C4-2B (cell line): Measurements from ENCODE around the gene TRIM72.
"Not testable (repeated sequence)": the region's sequence is repeated elsewhere in the genome, so short reads cannot be mapped to it uniquely, and the experiment has no call there.

Source experiments
- H3K27ac ChIP-seq: fragments of 450-650 bp; 2 replicates; pipeline ENCODE4 v1.5.1; 2017
- ZFX ChIP-seq: fragments of 450-650 bp; IDR thresholded peaks from 2 replicates; pipeline ENCODE4 v1.6.1; 2017
- TF ChIP-seq, protein P1 (sequence below): fragments of 450-650 bp; conservative IDR thresholded peaks from 2 replicates; pipeline ENCODE4 v1.5.1; 2017; ENCODE audit warnings: mild to moderate bottlenecking

TRIM72 gene

DNA sequence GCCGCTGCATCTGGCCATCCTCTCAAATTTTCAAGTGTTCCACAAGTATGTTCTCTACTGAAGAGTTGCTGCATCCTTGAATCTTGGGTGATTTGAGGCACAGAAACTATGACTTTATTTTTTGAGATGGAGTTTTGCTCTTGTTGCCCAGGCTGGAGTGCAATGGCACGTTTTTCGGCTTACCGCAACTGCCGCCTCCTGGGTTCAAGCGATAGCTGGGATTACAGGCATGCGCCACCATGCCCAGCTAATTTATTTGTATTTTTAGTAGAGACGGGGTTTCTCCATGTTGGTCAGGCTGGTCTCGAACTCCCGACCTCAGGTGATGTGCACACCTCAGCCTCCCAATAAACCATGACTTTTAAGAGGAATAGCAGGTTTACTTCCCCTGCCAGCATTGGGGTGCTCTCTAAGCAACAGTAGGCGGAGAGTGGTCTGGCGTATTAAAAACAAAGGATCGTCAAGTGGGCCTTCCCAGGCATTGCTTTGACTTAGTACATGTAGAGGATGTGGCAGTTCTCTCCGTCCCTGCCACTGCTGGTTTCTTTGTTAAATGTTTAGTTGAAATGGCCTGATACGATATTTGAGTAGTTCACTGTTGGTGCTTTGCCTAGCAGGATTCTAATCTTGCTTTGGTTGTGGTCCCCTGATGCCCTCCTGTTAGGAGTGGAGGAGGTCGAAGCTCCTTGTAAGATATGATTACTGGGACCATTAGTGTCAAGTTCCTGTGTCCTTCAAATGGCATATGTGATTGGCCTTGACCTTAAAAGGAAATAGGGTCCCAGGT, 20.9 kb upstream of the TRIM72 start:
- no peak for TF ChIP-seq ZFX
- TF ChIP-seq, protein P1, sequence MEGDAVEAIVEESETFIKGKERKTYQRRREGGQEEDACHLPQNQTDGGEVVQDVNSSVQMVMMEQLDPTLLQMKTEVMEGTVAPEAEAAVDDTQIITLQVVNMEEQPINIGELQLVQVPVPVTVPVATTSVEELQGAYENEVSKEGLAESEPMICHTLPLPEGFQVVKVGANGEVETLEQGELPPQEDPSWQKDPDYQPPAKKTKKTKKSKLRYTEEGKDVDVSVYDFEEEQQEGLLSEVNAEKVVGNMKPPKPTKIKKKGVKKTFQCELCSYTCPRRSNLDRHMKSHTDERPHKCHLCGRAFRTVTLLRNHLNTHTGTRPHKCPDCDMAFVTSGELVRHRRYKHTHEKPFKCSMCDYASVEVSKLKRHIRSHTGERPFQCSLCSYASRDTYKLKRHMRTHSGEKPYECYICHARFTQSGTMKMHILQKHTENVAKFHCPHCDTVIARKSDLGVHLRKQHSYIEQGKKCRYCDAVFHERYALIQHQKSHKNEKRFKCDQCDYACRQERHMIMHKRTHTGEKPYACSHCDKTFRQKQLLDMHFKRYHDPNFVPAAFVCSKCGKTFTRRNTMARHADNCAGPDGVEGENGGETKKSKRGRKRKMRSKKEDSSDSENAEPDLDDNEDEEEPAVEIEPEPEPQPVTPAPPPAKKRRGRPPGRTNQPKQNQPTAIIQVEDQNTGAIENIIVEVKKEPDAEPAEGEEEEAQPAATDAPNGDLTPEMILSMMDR, result no peak
- H3K27ac ChIP-seq, result no peak overlapping the region

DNA sequence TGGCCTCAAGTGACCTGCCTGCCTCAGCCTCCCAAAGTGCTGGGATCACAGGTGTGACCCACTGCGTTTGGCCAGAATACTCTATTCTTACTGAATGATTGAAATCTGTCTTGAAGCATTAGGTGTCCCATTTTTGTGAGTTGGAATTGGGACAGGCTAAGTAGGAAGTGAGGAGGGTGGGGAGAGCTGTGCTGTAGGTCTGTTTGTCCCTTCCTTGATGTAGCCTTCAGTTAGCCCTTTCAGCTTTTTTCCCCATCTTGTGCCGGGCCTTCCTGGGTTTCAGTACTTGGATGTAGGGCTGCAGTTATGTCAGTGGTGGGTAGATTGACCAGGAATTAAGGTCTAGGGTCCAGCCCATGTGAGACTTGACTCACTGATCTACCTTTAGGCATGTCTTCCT, 20.0 kb upstream of the TRIM72 start:
- TF ChIP-seq, protein P1, result no peak
- no peak for TF ChIP-seq ZFX
- H3K27ac ChIP-seq, result no peak overlapping the region

DNA sequence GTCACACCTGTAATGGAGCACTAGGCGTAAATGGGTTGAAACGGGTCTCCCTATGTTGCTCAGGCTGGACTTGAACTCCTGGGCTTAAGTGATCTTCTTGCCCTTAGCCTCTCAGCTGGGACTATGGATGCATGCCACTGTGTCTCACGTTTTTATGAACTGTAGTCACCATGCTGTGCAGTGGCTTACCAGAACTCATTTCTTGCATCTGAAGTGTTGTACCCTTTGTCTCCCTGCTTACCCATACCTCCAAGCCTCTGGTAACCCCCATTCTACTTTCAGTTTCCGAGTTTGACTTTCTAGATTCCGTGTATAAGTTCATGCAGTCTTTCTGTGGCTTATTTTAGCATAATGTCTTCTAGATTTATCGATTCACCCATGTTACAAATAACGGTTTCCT, 19.0 kb upstream of the TRIM72 start:
- no peak for TF ChIP-seq ZFX
- TF ChIP-seq, protein P1, result no peak
- H3K27ac ChIP-seq, result no peak overlapping the region

DNA sequence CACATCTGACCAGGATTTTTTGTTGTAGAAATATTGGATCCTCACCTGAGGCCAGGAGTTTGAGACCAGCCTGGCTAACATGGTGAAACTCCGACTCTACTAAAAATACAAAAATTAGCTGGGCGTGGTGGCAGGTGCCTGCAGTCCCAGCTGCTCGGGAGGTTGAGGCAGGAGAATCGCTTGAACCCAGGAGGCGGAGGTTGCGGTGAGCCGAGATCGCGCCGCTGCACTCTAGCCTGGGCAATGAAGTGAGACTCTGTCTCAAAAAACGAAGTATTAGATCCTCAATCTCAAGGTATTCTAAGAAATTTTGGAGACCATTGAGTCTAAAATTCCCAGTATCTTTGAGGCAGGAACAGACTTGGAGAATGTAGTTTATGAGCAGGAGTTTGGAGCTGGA, 18.1 kb upstream of the TRIM72 start:
- not testable (repeated sequence) for H3K27ac ChIP-seq

DNA sequence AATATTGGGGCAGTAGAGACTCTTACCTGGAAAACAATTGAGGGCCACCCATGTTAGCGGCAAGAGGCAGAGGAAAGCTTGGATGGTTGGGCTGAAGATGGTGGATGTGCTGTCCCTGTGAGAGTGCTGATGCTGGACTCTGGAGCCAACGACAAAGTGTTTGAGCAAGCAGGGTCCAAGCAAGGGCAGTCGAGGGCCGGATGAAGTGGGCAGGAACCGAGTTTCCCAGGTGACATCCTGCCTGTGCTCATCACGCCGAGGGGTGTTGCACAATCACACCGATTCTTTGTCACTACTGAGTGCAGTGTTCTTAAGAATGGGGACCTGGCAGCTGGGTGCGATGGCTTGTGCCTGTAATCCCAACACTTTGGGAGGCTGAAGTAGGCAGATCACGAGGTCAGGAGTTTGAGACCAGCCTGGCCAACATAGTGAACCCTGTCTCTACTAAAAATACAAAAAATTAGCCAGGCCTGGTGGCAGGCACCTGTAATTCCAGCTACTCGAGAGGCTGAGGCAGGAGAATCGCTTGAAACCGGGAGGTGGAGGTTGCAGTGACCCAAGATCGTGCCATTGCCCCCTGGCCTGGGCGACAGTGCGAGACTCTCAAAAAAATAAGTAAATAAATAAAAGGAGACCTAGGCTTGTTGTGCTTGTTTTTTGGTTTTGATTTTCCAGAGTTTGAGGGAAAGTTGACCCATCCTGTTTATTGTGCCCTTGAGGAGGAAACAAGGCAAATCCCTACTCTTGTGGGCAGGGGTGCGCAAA, 17.4 kb upstream of the TRIM72 start:
- TF ChIP-seq, protein P1, result no peak
- TF ChIP-seq ZFX, result no peak

DNA sequence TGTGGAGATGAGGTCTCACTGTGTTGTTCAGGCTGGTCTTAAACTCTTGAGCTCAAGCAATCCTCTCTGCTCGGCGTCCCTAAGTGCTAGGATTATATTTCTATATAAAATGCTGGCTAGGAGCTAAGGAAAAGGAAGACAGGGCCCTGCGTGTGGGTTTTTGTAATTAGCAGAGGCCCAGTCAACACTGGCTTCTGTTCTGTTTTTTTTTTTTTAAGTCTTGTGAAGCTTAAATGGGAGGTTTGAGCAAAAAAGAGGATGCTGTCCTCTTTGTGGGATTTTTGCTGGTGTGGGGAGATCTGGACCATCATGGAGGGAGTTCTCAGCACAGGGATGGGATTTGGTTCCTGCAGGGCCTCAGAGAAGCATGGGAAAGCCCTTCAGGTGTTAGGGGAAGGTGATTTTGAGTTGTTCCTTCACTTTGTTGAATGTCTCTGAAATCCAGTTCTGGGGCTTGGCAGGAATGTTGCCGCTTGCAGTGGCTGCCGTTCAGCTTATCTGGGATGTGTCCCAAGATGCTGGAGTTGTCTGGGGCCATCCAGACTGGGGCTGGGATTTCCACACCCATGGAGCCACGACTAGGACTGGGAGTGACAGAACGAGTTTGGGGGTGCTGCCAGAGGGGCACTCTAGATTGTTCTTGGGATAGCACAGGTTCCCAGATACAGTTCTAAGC, 15.6 kb upstream of the TRIM72 start:
- H3K27ac ChIP-seq, result no peak overlapping the region

More for the DNA sequence above, 17.4 kb upstream of the TRIM72 start:
- H3K27ac ChIP-seq, result no peak overlapping the region

DNA sequence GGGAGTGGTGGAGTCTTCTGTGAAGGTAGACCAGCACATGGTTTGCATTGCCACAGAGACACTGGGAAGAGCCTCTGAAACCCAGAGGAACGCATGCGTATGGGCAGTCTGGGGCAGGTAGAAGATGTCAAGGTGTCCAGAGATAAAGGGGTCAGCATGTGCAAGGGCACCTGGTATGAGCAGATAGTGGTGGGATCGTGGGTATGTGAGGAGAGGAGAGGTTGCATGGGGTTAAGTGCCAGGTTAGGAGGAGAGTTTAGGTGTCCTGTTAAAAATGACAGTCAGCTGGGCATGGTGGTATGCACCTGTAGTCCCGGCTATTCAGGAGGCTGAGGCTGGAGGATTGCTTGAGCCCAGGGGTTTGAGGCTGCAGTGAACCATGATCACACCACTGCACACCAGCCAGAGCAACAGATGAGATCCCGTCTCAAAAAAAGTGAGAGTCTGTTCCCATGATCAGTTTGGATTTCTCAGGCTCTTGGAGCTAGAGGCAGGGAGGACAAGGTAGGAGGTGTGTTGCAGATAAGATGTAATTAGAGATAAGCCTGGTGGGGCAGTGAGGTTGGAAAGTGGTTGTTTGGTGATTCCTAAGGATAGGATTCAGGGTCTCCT, 14.4 kb upstream of the TRIM72 start:
- H3K27ac ChIP-seq, result no peak overlapping the region
- TF ChIP-seq, protein P1, result no peak
- TF ChIP-seq ZFX, result no peak

More for the DNA sequence above, 15.6 kb upstream of the TRIM72 start:
- TF ChIP-seq ZFX, result no peak
- TF ChIP-seq, protein P1, result no peak

DNA sequence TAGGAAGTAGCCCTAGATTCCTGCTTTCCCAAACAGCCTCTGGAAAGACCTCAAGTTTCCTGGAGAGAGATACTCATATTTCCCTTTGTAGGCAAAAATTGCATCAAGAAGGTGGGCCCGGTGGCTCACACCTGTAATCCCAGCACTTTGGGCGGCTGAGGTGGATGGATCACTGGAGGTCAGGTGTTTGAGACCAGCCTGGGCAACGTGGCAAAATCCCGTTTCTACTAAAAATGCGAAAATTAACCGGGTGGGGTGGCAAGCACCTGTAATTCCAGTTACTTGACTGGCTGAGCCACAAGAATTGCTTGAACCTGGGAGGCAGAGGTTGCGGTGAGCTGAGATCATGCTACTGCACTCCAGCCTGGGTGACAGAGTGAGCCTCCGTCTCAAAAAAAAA, 13.8 kb upstream of the TRIM72 start:
- not testable (repeated sequence) for H3K27ac ChIP-seq
